ENCODE data around the gene ACACA. TPM values are rescaled to one million over a fixed set of nuclear protein-coding genes. Genes with fewer than 3 reads are reported as not detected.
A peak's percentile ranks its signal among the peaks of the same experiment; 100 is the strongest.

ACACA gene
- total RNA-seq, 1 donor from 2014 or later: 101 TPM

DNA sequence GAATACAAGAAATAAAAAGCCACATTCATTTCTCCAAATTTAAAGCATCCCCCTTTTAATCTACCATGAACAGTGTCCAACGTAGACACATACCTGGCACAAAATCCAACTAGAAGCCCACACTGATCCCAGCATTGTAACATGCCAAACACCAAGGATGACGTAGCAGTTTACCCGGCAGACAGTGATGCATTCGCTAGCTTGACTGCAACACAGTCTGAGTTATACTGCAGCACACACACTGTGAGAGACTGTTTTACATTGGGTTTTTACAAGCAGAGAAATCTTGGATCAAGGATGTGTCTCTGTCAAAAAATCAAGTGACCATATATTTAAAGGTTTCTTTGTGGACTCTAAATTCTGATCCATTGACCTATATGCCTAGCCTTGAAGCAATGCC, 105.3 kb downstream of the ACACA start:
- no peak for DNase-seq (ENCODE audit: extremely low spot score, unreplicated experiment)
- Mint-ChIP-seq H3K27me3 (no peaks in the 10 kb centered on the region), H3K36me3 (peaks cover 11% of the 10 kb centered on the region), H3K4me3 (no peak overlapping the region), H3K4me1 (ENCODE audit: unreplicated experiment) (peaks cover 30% of the 10 kb centered on the region), H3K27ac (peak overlapping the region; percentile 59), H3K9me3 (no peaks in the 10 kb centered on the region)
- TF ChIP-seq, protein P1, sequence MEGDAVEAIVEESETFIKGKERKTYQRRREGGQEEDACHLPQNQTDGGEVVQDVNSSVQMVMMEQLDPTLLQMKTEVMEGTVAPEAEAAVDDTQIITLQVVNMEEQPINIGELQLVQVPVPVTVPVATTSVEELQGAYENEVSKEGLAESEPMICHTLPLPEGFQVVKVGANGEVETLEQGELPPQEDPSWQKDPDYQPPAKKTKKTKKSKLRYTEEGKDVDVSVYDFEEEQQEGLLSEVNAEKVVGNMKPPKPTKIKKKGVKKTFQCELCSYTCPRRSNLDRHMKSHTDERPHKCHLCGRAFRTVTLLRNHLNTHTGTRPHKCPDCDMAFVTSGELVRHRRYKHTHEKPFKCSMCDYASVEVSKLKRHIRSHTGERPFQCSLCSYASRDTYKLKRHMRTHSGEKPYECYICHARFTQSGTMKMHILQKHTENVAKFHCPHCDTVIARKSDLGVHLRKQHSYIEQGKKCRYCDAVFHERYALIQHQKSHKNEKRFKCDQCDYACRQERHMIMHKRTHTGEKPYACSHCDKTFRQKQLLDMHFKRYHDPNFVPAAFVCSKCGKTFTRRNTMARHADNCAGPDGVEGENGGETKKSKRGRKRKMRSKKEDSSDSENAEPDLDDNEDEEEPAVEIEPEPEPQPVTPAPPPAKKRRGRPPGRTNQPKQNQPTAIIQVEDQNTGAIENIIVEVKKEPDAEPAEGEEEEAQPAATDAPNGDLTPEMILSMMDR (conservative IDR thresholded peaks at IDR 0.05): no peak

DNA sequence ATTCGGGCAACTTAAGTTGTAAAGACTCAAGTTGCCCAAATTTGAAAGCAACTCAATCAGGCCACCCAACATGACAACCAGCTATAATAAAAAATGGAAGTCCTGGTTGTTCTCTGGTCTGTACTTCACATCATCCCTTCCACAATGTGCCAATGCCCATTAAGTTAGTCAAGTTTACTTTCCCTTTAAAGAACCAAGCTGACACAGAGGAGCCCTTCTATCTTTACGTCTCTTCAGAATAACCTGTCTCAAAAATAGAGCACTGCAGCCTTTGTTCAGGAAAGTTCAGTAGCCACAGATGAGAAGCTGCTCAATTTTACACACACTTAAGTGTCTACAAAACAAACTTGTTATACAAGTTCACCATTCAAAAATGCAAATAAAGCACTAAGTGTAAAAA, 106.0 kb downstream of the ACACA start:
- H3K27me3 Mint-ChIP-seq: no peaks in the 10 kb centered on the region
- no peak for DNase-seq (ENCODE audit: extremely low spot score, unreplicated experiment)
- TF ChIP-seq, protein P1 (conservative IDR thresholded peaks at IDR 0.05): no peak
- peak overlapping the region; percentile 59 for H3K27ac Mint-ChIP-seq
- peaks cover 30% of the 10 kb centered on the region for H3K4me1 Mint-ChIP-seq (ENCODE audit: unreplicated experiment)
- H3K36me3 Mint-ChIP-seq: peaks cover 11% of the 10 kb centered on the region
- H3K9me3 Mint-ChIP-seq: no peaks in the 10 kb centered on the region
- H3K4me3 Mint-ChIP-seq: no peak overlapping the region

DNA sequence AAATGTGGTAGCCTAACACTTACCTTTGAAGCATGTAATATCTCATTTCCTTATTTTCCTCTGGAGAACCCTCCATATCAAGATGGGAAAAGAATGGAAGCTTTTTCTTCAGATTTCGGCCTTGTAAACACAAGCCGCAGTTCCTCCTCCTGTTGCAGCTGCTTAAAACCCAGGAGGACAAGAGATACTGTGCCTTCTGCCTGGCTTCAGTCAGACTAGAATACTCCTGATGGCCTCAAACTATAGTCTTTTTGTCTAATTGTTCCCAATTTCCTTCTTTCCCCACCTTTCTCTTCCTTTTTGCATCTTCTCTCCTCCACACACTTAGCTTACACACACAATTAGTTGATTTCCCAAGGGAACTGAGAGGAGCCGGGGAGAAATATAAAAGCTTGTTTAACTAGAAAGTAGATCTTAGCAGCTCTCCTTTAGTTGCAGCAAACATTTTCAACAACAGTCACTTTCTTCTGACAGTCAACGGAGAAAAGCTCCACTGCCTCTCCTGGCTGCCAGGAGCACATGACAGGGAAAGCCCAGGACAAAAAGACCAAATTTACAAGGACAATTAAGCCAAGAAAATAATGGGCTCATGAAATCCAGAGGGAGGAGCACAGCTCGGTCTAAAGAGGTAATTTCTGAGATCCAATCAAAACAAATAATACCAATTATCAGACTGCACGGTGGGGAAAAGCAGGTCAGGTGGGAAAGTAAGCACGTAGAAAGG, 107.2 kb downstream of the ACACA start:
- Mint-ChIP-seq H3K4me3 (peak overlapping the region; percentile 47), H3K36me3 (peaks cover 7% of the 10 kb centered on the region)
- DNase-seq (ENCODE audit: extremely low spot score, unreplicated experiment): no peak

DNA sequence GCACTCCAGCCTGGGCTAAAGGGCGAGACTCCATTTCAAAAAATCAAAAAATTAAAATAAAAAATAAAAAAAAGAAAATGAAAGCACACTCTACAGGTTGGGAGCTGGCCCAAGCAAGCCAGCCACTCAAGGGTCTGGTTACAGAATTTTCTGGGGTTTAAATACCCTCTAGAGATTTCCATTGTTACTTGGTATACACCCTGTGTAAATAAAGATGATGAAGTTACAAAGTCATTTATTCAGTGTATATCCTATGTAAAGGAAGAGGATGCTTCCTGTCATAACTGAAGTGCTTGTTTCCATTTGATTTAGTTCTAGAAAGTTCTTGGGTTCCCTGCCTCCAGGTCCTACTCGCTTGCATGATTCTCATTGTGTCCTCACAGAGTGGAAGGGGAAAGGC, 110.7 kb downstream of the ACACA start:
- TF ChIP-seq, protein P1 (conservative IDR thresholded peaks at IDR 0.05): no peak
- Mint-ChIP-seq H3K36me3 (peaks cover 4% of the 10 kb centered on the region), H3K4me1 (ENCODE audit: unreplicated experiment) (peaks cover 19% of the 10 kb centered on the region), H3K4me3 (no peak overlapping the region), H3K27ac (no peak overlapping the region), H3K27me3 (no peaks in the 10 kb centered on the region), H3K9me3 (no peaks in the 10 kb centered on the region)
- DNase-seq (ENCODE audit: extremely low spot score, unreplicated experiment): no peak

More for the DNA sequence above, 107.2 kb downstream of the ACACA start:
- Mint-ChIP-seq H3K4me1 (ENCODE audit: unreplicated experiment) (peaks cover 24% of the 10 kb centered on the region), H3K27ac (peak overlapping the region; percentile 39), H3K27me3 (no peaks in the 10 kb centered on the region), H3K9me3 (no peaks in the 10 kb centered on the region)
- TF ChIP-seq, protein P1 (conservative IDR thresholded peaks at IDR 0.05): no peak

DNA sequence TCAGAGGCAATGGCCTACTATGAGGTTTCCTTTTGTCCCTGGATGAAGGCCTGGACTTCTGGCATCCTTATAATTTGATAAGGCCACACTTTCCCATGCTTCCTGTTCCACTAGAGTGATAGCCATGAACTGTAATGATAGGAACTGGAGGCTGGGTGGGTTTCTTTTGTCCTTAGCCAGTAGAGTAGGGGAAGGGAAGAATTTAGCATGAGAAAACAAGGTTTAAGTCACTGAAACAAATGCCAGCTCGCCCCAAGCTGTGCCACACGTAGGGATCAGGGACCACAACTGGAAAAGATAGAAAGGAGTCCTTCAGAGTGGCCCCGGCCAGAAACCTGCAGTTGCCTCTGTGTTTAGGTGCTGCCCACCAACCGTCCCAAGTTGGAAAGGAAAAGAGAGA, 111.7 kb downstream of the ACACA start:
- H3K9me3 Mint-ChIP-seq: no peaks in the 10 kb centered on the region
- no peak for DNase-seq (ENCODE audit: extremely low spot score, unreplicated experiment)
- H3K36me3 Mint-ChIP-seq: peaks cover 4% of the 10 kb centered on the region
- H3K4me1 Mint-ChIP-seq (ENCODE audit: unreplicated experiment): peaks cover 9% of the 10 kb centered on the region
- TF ChIP-seq, protein P1 (conservative IDR thresholded peaks at IDR 0.05): no peak
- no peak overlapping the region for H3K27ac Mint-ChIP-seq
- no peaks in the 10 kb centered on the region for H3K27me3 Mint-ChIP-seq
- H3K4me3 Mint-ChIP-seq: no peak overlapping the region
